Muscle layer of duodenum (tissue), 2 donors: Measurements from ENCODE around the gene XPO6.

Source experiments
- H3K27ac ChIP-seq: one replicate; pipeline ENCODE4 v1.7.0; 2013; ENCODE audit warnings: mild to moderate bottlenecking, low read length
- H3K27me3 ChIP-seq: one replicate; pipeline ENCODE4 v1.7.0; 2013; ENCODE audit warnings: low read depth, mild to moderate bottlenecking, control low read depth, low read length
- H3K36me3 ChIP-seq, 2 donors: one replicate each; pipeline ENCODE4 v1.7.0; 2013; ENCODE audit warnings: low read length in 2 of 2, control low read depth in 1 of 2, mild to moderate bottlenecking in 1 of 2; ENCODE audit not compliant: insufficient read depth in 2 of 2, control insufficient read depth in 1 of 2
- H3K4me1 ChIP-seq, 2 donors: one replicate each; pipeline ENCODE4 v1.7.0; 2013; ENCODE audit warnings: low read length in 2 of 2, mild to moderate bottlenecking in 2 of 2, control low read depth in 1 of 2, moderate library complexity in 1 of 2; ENCODE audit not compliant: insufficient read depth in 2 of 2, control insufficient read depth in 1 of 2
- H3K4me3 ChIP-seq, 2 donors: one replicate each; pipeline ENCODE4 v1.7.0; 2013; ENCODE audit warnings: low read length in 2 of 2, low read depth in 1 of 2, mild to moderate bottlenecking in 1 of 2
- H3K9me3 ChIP-seq, 2 donors: one replicate each; pipeline ENCODE4 v1.7.0; 2013; ENCODE audit warnings: low read length in 2 of 2, control low read depth in 1 of 2, mild to moderate bottlenecking in 1 of 2; ENCODE audit not compliant: control insufficient read depth in 1 of 2
- donor health status: healthy.

XPO6 gene

DNA sequence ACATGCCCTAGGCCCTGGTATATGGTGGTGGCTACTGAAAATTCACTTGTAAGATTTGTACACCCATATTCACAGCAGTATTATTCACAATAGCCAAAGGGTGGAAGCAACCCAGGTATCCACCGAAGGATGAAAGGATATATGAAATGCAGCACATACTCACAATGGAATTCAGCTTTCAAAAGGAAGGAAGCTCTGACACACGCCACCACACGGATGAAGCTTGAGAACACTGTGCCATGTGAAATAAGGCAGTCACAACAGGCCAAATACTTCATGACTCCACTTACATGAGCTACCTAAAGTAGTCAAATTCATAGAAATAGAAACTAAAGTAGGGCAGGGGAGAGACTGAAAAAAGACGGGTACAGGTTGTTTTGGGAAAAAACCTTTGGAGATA, 2.9 kb downstream of the XPO6 start:
- Histone ChIP-seq H3K27ac (no peak overlapping the region), H3K4me1 (peaks cover 0 to 20% of the 10 kb centered on the region in 2 donors), H3K4me3 (no peak overlapping the region), H3K27me3 (no peaks in the 10 kb centered on the region), H3K9me3 (no peaks in the 10 kb centered on the region), H3K36me3 (peaks cover 17 to 19% of the 10 kb centered on the region in 2 donors)

DNA sequence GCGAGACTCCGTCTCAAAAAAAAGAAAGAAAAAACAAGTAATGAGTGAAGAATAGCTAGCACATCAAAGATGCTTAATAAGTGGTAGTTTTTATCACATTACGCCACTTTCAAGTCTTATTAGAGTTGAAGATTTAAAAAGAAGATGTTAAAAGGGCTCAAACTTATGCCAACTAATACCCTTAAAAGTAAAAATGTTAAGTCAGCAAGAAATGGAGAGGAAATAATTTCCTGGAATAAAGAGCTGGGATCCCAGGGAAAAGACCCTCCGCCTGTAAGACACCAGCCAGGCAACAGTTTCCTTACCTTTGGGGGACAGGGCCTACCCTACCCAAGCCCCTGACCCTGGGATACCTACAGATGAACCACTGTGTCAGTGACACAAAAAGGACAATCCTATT, 3.6 kb downstream of the XPO6 start:
- no peak overlapping the region for H3K27ac ChIP-seq
- H3K4me3 ChIP-seq: no peak overlapping the region
- H3K36me3 ChIP-seq: peaks cover 19 to 24% of the 10 kb centered on the region in 2 donors
- H3K27me3 ChIP-seq: no peaks in the 10 kb centered on the region
- H3K4me1 ChIP-seq: peaks cover 0 to 20% of the 10 kb centered on the region in 2 donors
- no peaks in the 10 kb centered on the region for H3K9me3 ChIP-seq

DNA sequence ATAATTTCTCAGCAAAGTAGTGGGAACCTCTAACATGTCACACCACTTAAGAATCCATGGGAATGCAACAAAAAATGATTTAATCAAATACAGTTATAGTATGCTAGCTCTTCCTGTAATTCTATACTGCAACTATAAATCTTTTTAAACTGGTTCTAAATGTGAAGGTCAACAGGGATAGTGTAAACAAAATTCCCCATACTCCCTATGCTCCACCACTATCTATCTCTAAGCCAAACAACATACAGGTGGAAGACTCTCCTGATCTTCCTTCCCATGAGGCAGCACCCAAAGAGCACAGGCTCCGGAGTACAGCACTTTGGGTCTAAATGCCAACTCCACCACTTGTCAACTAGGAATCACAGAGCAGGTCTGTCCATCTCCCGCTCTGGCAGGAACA, 4.4 kb downstream of the XPO6 start:
- Histone ChIP-seq H3K27ac (no peak overlapping the region), H3K27me3 (no peaks in the 10 kb centered on the region), H3K36me3 (peaks cover 21 to 30% of the 10 kb centered on the region in 2 donors), H3K4me1 (peaks cover 0 to 17% of the 10 kb centered on the region in 2 donors), H3K4me3 (no peak overlapping the region), H3K9me3 (no peaks in the 10 kb centered on the region)

DNA sequence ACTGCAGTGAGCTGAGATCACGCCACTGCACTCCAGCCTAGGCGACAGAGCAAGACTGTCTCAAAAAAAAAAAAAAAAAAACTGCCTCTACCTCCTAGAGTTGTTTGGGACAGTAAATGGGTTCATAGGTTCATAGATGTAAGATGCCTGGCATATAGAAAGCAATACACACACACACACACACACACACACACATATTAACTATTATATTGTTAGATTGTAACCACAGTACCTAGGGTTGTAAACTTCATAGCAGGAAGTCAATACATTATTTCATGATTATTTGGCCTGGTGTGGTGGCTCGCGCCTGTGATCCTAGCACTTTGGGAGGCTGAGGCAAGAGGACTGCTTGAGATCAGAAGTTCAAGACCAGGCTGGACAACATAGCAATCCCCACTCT, 5.8 kb downstream of the XPO6 start:
- no peak overlapping the region for H3K27ac ChIP-seq
- peaks cover 0 to 15% of the 10 kb centered on the region in 2 donors for H3K4me1 ChIP-seq
- no peaks in the 10 kb centered on the region for H3K9me3 ChIP-seq
- peaks cover 28 to 36% of the 10 kb centered on the region in 2 donors for H3K36me3 ChIP-seq
- no peaks in the 10 kb centered on the region for H3K27me3 ChIP-seq
- no peak overlapping the region for H3K4me3 ChIP-seq

DNA sequence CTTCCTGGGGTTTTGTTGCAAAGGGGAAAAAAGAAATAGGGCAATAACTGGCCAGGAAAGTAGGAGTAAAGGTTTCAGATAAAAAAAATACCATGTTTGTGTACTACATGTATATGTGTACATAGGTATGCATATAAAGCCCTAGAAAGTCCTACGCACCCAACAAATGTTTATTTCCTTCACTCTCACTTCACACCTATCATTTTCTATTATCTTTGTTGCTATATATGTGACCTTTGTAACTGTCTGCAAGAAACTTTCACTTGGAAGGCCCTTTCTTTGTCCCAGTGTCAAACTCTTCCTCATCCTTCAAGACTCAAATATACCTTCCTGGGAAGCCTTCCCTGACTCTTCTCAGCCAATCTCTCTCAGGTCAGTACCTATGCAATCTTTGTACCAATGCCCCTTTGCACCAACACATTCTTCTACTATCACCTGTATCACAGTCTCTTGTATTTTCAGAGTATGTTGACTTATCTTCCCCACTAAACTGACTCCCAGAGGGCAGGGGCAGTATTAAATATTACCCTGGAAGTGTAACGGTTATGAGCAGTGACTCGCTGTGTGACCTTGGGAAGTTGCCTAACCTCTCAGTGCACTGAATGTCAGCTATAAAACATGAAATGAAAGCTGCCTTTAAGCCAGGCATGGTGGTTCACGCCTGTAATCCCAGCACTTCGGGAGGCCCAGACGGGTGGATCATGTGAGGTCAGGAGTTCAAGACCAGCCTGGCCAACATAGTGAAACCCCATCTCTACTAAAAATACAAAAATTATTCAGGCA, 6.5 kb downstream of the XPO6 start:
- no peak overlapping the region for H3K4me3 ChIP-seq
- no peaks in the 10 kb centered on the region for H3K9me3 ChIP-seq
- peaks cover 0 to 8% of the 10 kb centered on the region in 2 donors for H3K4me1 ChIP-seq
- peaks cover 28 to 39% of the 10 kb centered on the region in 2 donors for H3K36me3 ChIP-seq
- no peak overlapping the region for H3K27ac ChIP-seq
- no peaks in the 10 kb centered on the region for H3K27me3 ChIP-seq

DNA sequence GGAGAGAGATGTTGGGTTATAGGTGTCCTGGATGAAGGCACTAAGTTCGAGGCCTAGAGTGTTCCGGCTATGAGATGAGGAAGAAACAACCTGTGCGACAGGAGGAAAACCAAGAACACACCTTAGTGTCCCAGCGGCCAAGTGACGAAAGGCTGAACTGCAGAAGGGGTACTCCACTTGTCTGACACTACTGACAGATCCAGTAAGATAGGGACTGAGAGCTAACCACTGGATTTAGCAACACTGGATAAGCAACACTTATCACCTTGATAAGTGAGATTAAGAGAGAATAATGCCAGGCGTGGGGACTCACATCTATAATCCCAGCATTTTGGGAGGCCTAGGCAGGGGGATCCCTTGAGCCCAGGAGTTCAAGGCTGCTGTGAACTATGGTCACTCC, 7.1 kb downstream of the XPO6 start:
- Histone ChIP-seq H3K27ac (no peak overlapping the region), H3K4me3 (no peak overlapping the region), H3K36me3 (peaks cover 28 to 39% of the 10 kb centered on the region in 2 donors)

DNA sequence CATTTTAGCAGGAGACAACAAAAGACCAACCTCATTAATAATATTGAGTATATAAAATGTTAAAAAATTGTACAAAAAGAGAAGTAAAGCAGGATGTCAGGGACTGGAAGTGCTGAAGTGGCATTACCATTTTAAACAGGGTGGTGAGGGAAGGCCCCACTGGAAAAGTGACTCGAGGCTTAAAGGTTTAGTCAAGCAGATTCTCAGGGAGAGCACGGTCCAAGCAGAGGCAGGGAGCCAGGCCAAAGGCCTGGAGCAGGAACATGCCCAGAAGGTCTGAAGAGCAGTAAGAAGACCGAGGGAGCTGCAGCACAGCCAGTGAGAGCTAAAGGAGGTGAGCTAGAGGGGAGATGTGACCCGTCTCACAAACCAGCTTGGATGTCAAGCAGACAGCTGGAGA, 7.6 kb downstream of the XPO6 start:
- Histone ChIP-seq H3K4me1 (peaks cover 0 to 6% of the 10 kb centered on the region in 2 donors), H3K4me3 (no peak overlapping the region), H3K27ac (no peak overlapping the region), H3K9me3 (no peaks in the 10 kb centered on the region), H3K36me3 (peaks cover 28 to 39% of the 10 kb centered on the region in 2 donors), H3K27me3 (no peaks in the 10 kb centered on the region)

More for the DNA sequence above, 7.1 kb downstream of the XPO6 start:
- H3K27me3 ChIP-seq: no peaks in the 10 kb centered on the region
- no peaks in the 10 kb centered on the region for H3K9me3 ChIP-seq
- H3K4me1 ChIP-seq: peaks cover 0 to 6% of the 10 kb centered on the region in 2 donors

DNA sequence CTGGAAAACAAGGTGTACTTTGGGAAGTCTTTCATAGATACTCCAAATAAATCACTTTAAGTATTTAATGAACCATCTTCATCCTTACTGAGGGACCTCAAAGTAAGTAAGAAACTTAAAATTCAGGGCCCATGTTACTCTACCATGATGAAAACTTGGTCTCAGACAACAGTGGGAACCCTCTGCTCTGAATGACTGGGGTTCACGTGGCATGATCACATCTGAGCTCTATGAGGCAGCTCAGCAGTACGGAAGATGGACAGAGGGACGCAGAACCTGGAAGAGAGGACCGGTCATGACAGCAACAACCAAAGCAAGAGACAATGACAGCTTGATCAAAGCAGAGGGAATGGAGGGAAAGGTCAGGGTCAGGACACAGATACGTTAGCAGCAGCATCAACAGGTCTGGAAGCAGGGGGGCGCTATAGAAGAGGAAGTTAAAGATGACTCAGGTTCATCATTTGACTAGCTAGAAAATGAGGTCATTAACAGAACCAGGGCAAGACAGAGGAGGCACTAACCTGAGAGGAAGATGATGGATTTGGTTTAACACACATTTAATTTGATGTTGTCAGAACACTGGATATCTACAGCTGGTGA, 9.5 kb downstream of the XPO6 start:
- H3K4me1 ChIP-seq: peaks cover 0 to 6% of the 10 kb centered on the region in 2 donors

DNA sequence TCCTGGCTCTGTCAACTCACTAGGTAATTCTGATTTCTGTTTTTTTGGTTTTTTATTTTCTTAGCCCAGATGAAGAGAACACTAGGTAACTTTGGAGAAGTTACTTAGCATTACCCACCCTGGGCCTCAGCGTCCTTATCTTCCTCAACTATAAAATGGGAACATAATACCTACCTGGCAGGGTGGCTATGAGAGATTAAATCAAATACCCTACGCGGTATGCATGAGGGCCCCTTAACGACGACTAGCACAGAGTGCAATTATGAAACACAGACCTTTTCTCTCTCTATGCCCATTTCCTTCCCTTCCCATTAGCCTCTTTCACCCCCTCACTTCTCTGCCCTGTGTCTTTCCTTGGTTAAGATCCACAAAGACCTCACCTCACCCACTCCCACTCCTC, 11.1 kb downstream of the XPO6 start:
- H3K4me1 ChIP-seq: peaks cover 0 to 6% of the 10 kb centered on the region in 2 donors
- H3K4me3 ChIP-seq: no peak overlapping the region
- no peaks in the 10 kb centered on the region for H3K9me3 ChIP-seq
- no peak overlapping the region for H3K27ac ChIP-seq
- H3K27me3 ChIP-seq: no peaks in the 10 kb centered on the region
- peaks cover 13 to 36% of the 10 kb centered on the region in 2 donors for H3K36me3 ChIP-seq

More for the DNA sequence above, 9.5 kb downstream of the XPO6 start:
- H3K9me3 ChIP-seq: no peaks in the 10 kb centered on the region
- peaks cover 16 to 36% of the 10 kb centered on the region in 2 donors for H3K36me3 ChIP-seq
- H3K27me3 ChIP-seq: no peaks in the 10 kb centered on the region
- H3K4me3 ChIP-seq: no peak overlapping the region
- no peak overlapping the region for H3K27ac ChIP-seq

DNA sequence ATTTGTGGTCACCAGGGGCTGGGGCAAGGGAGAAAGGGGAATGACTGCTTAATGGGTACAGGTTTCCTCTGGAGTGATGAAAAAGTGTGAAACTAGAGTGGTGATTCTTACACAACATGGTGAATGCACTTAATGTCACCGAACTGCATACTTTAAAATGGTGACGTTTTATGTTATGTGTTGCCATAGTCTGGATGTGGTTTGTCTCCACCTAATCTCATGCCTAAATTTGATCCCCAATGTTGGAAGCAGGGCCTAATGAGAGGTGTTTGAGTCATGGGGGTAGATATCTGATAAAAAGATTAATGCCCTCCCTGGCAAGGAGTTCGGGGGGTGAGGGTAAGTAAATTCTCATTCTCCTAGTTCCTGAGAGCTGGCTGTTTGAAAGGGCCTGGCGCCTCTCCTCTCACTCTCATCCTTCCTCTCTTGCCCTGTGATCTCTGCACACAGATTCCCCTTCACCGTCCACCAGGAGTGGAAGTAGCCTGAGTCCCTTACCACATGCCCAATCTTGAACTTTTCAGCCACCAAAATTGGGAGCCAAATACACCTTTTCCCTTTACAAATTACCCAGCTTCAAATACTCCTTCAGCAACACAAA, 15.3 kb downstream of the XPO6 start:
- Histone ChIP-seq H3K27ac (no peak overlapping the region), H3K9me3 (no peaks in the 10 kb centered on the region), H3K36me3 (peaks cover 0 to 8% of the 10 kb centered on the region in 2 donors), H3K4me3 (no peak overlapping the region), H3K27me3 (no peaks in the 10 kb centered on the region), H3K4me1 (peaks cover 6 to 20% of the 10 kb centered on the region in 2 donors)

DNA sequence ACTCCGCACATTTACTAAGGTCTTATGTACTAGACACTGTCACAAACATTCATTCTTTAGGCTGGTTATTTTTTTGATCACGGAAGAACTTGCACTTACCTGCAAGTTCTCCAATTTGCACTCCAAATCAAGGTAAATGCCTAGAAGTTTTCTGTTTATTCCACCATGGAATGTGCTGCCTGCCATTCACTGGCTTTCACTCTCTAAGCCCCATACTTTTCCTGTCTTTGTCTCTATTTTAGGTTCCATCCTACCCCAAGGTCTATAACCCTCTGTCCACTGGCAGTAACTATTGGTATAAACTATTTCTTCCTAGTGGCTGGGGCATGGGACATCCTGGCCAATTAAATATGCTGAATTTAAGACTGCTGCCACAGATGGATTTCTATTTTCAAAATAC, 15.9 kb downstream of the XPO6 start:
- H3K9me3 ChIP-seq: no peaks in the 10 kb centered on the region
- H3K27me3 ChIP-seq: no peaks in the 10 kb centered on the region
- peaks cover 9 to 25% of the 10 kb centered on the region in 2 donors for H3K4me1 ChIP-seq
- no peak overlapping the region for H3K4me3 ChIP-seq
- peaks cover 0 to 2% of the 10 kb centered on the region in 2 donors for H3K36me3 ChIP-seq
- H3K27ac ChIP-seq: no peak overlapping the region
